Activated T-cell treated with anti-CD3 and anti-CD28 coated beads, Interleukin-2, amount 50 U/mL, for 72 hours (primary cell): ENCODE data around the gene RNF19B. TPM values are rescaled to one million over a fixed set of nuclear protein-coding genes. Genes with fewer than 3 reads are reported as not detected.

Source experiments
- ATAC-seq, 2 donors: fragments of 150-1000 bp; cut with Tn5 transposase; replicated peaks in 1 of 2; 2 replicates each; pipeline ENCODE4 v1.10.0; 2021; ENCODE audit warnings: moderate library complexity in 2 of 2, mild to moderate bottlenecking in 1 of 2
- DNase-seq, 2 donors: peaks; one replicate each; pipeline ENCODE4 v3.0.0; 2021 to 2022; ENCODE audit warnings: mixed read lengths in 1 of 2
- H3K27ac Mint-ChIP-seq: one replicate; pipeline ENCODE4 v1.8.0; 2022; ENCODE audit warnings: mild to moderate bottlenecking, moderate library complexity, mixed read lengths
- H3K27me3 Mint-ChIP-seq: one replicate; pipeline ENCODE4 v1.8.0; 2022; ENCODE audit warnings: low read depth, mixed read lengths
- H3K36me3 Mint-ChIP-seq, 2 donors: one replicate each; pipeline ENCODE4 v1.8.0; 2022; ENCODE audit warnings: mixed read lengths in 2 of 2, mild to moderate bottlenecking in 1 of 2; ENCODE audit not compliant: insufficient read depth in 2 of 2
- H3K4me1 Mint-ChIP-seq: one replicate; pipeline ENCODE4 v1.8.0; 2022; ENCODE audit warnings: low read depth, mixed read lengths
- H3K4me3 Mint-ChIP-seq, 2 donors: one replicate each; pipeline ENCODE4 v1.8.0; 2022; ENCODE audit warnings: mild to moderate bottlenecking in 2 of 2, mixed read lengths in 2 of 2, moderate library complexity in 2 of 2
- H3K9me3 Mint-ChIP-seq, 2 donors: one replicate each; pipeline ENCODE4 v1.8.0; 2022; ENCODE audit warnings: mixed read lengths in 2 of 2
- total RNA-seq, 2 donors: library from RNA; stranded (reverse); gene quantifications; one replicate each; pipeline ENCODE4 v1.2.3, GENCODE V29; 2022

The RNF19B gene
- total RNA-seq, 2 donors from 2014 or later, result 99.9 to 148 TPM

- H3K36me3 Mint-ChIP-seq, result peaks cover 0 to 2% of the 10 kb centered on the region in 2 donors
- peaks cover 0 to 2% of the 10 kb centered on the region in 2 donors for H3K9me3 Mint-ChIP-seq
- H3K27ac Mint-ChIP-seq, result no peak overlapping the region
- H3K4me1 Mint-ChIP-seq, result peaks cover 18% of the 10 kb centered on the region
- DNase-seq (no peak), ATAC-seq (no peak)
- no peak overlapping the region for H3K4me3 Mint-ChIP-seq
- peaks cover 29% of the 10 kb centered on the region for H3K27me3 Mint-ChIP-seq
These were observed 35.2 kb downstream of the RNF19B start for GRCh38 chr1:32929366-32929765.

- ATAC-seq (no peak), DNase-seq (no peak)
- Mint-ChIP-seq H3K4me1 (peaks cover 19% of the 10 kb centered on the region), H3K27ac (no peak overlapping the region), H3K36me3 (peaks cover under 1 to 2% of the 10 kb centered on the region in 2 donors), H3K27me3 (peaks cover 36% of the 10 kb centered on the region), H3K4me3 (no peak overlapping the region), H3K9me3 (peaks cover 0 to 2% of the 10 kb centered on the region in 2 donors)
These were observed 35.9 kb downstream of the RNF19B start for GRCh38 chr1:32928715-32929114.

GRCh38 chr1:32928285-32928684 is 36.3 kb downstream of the RNF19B start:
- ATAC-seq (no peak), DNase-seq (no peak)
- peaks cover 19% of the 10 kb centered on the region for H3K4me1 Mint-ChIP-seq
- peaks cover 2 to 3% of the 10 kb centered on the region in 2 donors for H3K36me3 Mint-ChIP-seq
- no peak overlapping the region for H3K27ac Mint-ChIP-seq
- no peak overlapping the region for H3K4me3 Mint-ChIP-seq
- H3K27me3 Mint-ChIP-seq, result peaks cover 40% of the 10 kb centered on the region
- H3K9me3 Mint-ChIP-seq, result peaks cover 0 to 2% of the 10 kb centered on the region in 2 donors

- H3K36me3 Mint-ChIP-seq, result peaks cover 3 to 4% of the 10 kb centered on the region in 2 donors
- H3K27ac Mint-ChIP-seq, result peak overlapping the region; percentile 20
- peaks cover 49% of the 10 kb centered on the region for H3K27me3 Mint-ChIP-seq
- DNase-seq, result no peak
- no peak for ATAC-seq
- H3K4me3 Mint-ChIP-seq, result no peak overlapping the region
- peaks cover 0 to 2% of the 10 kb centered on the region in 2 donors for H3K9me3 Mint-ChIP-seq
- H3K4me1 Mint-ChIP-seq, result peaks cover 19% of the 10 kb centered on the region
These were observed 37.2 kb downstream of the RNF19B start for GRCh38 chr1:32927441-32927840.

GRCh38 chr1:32926562-32926961 is 38.0 kb downstream of the RNF19B start:
- no peak for ATAC-seq
- DNase-seq, result no peak
- Mint-ChIP-seq H3K27ac (peak overlapping the region; percentile 23), H3K9me3 (peaks cover 0 to 2% of the 10 kb centered on the region in 2 donors), H3K4me3 (no peak overlapping the region), H3K36me3 (peaks cover 3 to 4% of the 10 kb centered on the region in 2 donors), H3K4me1 (peaks cover 19% of the 10 kb centered on the region), H3K27me3 (peaks cover 54% of the 10 kb centered on the region)

GRCh38 chr1:32925403-32926162 is 39.0 kb downstream of the RNF19B start:
- H3K9me3 Mint-ChIP-seq, result peaks cover 0 to 2% of the 10 kb centered on the region in 2 donors
- peak overlapping the region; percentile 68 for H3K27ac Mint-ChIP-seq
- peak; percentile 58 to 63 for ATAC-seq
- peaks cover 19% of the 10 kb centered on the region for H3K4me1 Mint-ChIP-seq
- peaks cover 3 to 4% of the 10 kb centered on the region in 2 donors for H3K36me3 Mint-ChIP-seq
- H3K27me3 Mint-ChIP-seq, result peaks cover 61% of the 10 kb centered on the region
- H3K4me3 Mint-ChIP-seq, result peak overlapping the region; percentile 66 to 77
- DNase-seq, result peak; percentile 20 to 39

GRCh38 chr1:32924881-32925344 is 39.7 kb downstream of the RNF19B start:
- peaks cover 68% of the 10 kb centered on the region for H3K27me3 Mint-ChIP-seq
- DNase-seq (peak; percentile 39 to 42), ATAC-seq (peak; percentile 59 to 63)
- H3K27ac Mint-ChIP-seq, result no peak overlapping the region
- peaks cover 0 to 2% of the 10 kb centered on the region in 2 donors for H3K9me3 Mint-ChIP-seq
- H3K4me3 Mint-ChIP-seq, result peak overlapping the region; percentile 66 to 77
- H3K4me1 Mint-ChIP-seq, result peaks cover 26% of the 10 kb centered on the region
- peaks cover 3 to 4% of the 10 kb centered on the region in 2 donors for H3K36me3 Mint-ChIP-seq

GRCh38 chr1:32920833-32921232 is 43.8 kb downstream of the RNF19B start:
- DNase-seq, result no peak
- no peak overlapping the region for H3K4me3 Mint-ChIP-seq
- H3K9me3 Mint-ChIP-seq, result no peaks in the 10 kb centered on the region
- H3K36me3 Mint-ChIP-seq, result peaks cover 2 to 3% of the 10 kb centered on the region in 2 donors
- no peak overlapping the region for H3K27ac Mint-ChIP-seq
- H3K27me3 Mint-ChIP-seq, result peaks cover 67% of the 10 kb centered on the region
- H3K4me1 Mint-ChIP-seq, result peaks cover 34% of the 10 kb centered on the region
- no peak for ATAC-seq

GRCh38 chr1:32919811-32920733 is 44.5 kb downstream of the RNF19B start:
- peak overlapping the region in 1 of 2 donors; percentile 59 for H3K4me3 Mint-ChIP-seq
- DNase-seq (no peak), ATAC-seq (peak in 1 of 2 donors; percentile 27)
- peaks cover 60% of the 10 kb centered on the region for H3K27me3 Mint-ChIP-seq
- peaks cover 26% of the 10 kb centered on the region for H3K4me1 Mint-ChIP-seq
- H3K27ac Mint-ChIP-seq, result peak overlapping the region; percentile 54
- no peaks in the 10 kb centered on the region for H3K9me3 Mint-ChIP-seq
- peaks cover 2 to 3% of the 10 kb centered on the region in 2 donors for H3K36me3 Mint-ChIP-seq

- no peak for DNase-seq
- H3K4me1 Mint-ChIP-seq, result peaks cover 20% of the 10 kb centered on the region
- no peak overlapping the region for H3K4me3 Mint-ChIP-seq
- peaks cover 41% of the 10 kb centered on the region for H3K27me3 Mint-ChIP-seq
- no peaks in the 10 kb centered on the region for H3K9me3 Mint-ChIP-seq
- H3K27ac Mint-ChIP-seq, result no peak overlapping the region
- H3K36me3 Mint-ChIP-seq, result peaks cover 0 to 2% of the 10 kb centered on the region in 2 donors
- no peak for ATAC-seq
These were observed 46.4 kb downstream of the RNF19B start for GRCh38 chr1:32918179-32918578.

- Mint-ChIP-seq H3K4me3 (no peak overlapping the region), H3K27ac (no peak overlapping the region), H3K27me3 (peaks cover 34% of the 10 kb centered on the region), H3K9me3 (no peaks in the 10 kb centered on the region), H3K4me1 (peaks cover 20% of the 10 kb centered on the region), H3K36me3 (no peaks in the 10 kb centered on the region)
- ATAC-seq (peak; percentile 67 to 69), DNase-seq (peak; percentile 23 to 29)
These were observed 47.1 kb downstream of the RNF19B start for GRCh38 chr1:32917521-32917920.

- ATAC-seq (no peak), DNase-seq (no peak)
- H3K27ac Mint-ChIP-seq, result no peak overlapping the region
- H3K9me3 Mint-ChIP-seq, result no peaks in the 10 kb centered on the region
- peaks cover 20% of the 10 kb centered on the region for H3K4me1 Mint-ChIP-seq
- peaks cover 23% of the 10 kb centered on the region for H3K27me3 Mint-ChIP-seq
- no peaks in the 10 kb centered on the region for H3K36me3 Mint-ChIP-seq
- H3K4me3 Mint-ChIP-seq, result no peak overlapping the region
These were observed 48.6 kb downstream of the RNF19B start for GRCh38 chr1:32915766-32916706.
